DMS 273 treated with DMSO at 0.1 percent for 48 hours (cell line): ENCODE data around the gene TTC21A.
A peak's percentile ranks its signal among the peaks of the same experiment; 100 is the strongest.

ENCODE experiments used
- DNase-seq: peaks from one replicate; lab custom pipeline; 2025; lab: John Stamatoyannopoulos, UW

The TTC21A gene

DNA sequence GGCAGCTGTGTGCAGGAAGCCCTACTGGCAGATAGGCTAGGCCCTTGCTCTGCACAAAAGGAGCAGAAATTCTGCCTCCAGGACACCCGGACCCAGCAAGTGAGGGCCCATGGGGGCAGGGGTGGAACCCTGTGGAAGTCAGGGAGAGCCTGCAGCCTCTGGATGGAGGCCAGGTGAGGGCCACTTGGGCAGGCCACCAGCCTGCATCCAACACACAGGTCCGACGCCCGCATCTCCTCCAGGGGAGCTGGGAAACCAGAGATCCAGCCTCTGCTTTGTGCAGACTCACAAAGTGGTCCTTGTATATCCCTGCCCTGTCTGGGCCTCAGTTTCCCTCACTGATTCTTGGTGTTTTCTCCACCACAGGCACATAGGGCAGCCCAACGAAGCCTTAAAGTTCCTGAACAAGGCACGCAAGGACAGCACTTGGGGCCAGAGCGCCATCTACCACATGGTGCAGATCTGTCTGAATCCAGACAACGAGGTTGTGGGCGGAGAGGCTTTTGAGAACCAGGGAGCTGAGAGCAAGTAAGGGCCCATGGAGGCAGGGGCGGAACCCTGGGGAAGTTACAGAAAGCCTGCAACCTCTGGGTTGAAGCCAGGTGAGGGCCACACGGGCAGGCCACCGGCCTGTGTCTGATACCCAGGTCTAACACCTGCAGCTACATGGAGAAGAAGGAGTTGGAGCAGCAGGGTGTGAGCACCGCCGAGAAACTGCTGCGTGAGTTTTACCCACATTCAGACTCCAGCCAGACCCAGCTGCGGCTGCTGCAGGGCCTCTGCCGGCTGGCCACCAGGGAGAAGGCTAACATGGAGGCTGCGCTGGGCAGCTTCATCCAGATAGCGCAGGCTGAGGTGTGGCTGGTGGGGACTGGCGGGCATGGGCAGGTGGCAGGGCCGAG, 29.3 kb downstream of the TTC21A start:
- no peak for DNase-seq

DNA sequence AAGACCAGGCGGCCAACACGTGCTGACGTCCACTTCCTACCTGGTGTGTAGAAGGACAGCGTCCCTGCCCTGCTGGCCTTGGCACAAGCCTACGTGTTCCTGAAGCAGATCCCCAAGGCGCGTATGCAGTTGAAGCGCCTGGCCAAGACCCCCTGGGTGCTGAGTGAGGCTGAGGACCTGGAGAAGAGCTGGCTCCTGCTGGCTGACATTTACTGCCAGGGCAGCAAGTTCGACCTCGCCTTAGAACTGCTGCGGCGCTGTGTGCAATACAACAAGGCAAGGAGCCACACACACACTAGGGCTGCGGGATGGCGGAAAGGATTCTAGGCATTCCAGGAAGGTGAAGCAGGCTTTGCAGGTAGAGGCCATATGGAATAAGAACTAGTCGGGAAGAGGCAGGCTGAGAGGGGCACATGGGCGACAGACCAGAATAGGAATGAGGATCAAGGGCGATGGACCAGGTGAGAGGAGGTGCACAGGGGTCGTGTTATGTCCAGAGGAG, 30.0 kb downstream of the TTC21A start:
- no peak for DNase-seq

- DNase-seq, result no peak
These were observed 30.7 kb downstream of the TTC21A start for GRCh38 chr3:39137991-39138803.

DNA sequence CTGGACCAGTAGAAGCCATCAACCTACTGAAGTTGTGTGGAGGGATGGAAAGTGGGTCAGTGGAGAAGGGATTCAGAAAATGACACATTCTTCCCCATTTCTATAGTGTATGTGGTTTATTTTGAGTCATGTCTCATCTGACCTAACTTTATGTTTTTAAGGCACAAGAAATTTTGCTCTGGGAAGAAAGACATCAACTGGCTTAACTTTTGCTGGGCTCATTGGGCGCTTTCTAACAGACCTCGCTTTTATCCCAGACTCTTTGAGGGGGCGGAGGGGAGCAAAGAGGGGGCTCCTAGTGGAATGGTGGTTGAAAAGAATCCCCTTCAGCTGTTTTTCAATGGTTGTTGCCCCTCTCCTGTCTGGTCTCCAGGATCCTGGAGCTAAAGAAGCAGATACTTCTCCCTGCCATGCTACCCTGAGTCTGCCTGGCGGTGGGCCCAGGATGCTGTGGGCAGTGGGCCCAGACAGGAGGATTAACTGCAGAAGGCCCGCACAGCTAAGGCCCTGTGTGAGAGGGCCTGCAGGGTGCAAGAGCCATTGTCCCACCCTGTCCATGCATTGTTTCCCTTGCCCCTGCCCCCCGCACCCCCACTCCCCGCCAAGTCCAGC, 31.4 kb downstream of the TTC21A start:
- DNase-seq, result no peak

GRCh38 chr3:39139442-39139841, 32.0 kb downstream of the TTC21A start:
- DNase-seq, result no peak

- no peak for DNase-seq
These were observed 33.0 kb downstream of the TTC21A start for GRCh38 chr3:39140341-39140971.

- no peak for DNase-seq
These were observed 33.9 kb downstream of the TTC21A start for GRCh38 chr3:39141171-39141995.

- no peak for DNase-seq
These were observed 34.6 kb downstream of the TTC21A start for GRCh38 chr3:39142067-39142466.

DNA sequence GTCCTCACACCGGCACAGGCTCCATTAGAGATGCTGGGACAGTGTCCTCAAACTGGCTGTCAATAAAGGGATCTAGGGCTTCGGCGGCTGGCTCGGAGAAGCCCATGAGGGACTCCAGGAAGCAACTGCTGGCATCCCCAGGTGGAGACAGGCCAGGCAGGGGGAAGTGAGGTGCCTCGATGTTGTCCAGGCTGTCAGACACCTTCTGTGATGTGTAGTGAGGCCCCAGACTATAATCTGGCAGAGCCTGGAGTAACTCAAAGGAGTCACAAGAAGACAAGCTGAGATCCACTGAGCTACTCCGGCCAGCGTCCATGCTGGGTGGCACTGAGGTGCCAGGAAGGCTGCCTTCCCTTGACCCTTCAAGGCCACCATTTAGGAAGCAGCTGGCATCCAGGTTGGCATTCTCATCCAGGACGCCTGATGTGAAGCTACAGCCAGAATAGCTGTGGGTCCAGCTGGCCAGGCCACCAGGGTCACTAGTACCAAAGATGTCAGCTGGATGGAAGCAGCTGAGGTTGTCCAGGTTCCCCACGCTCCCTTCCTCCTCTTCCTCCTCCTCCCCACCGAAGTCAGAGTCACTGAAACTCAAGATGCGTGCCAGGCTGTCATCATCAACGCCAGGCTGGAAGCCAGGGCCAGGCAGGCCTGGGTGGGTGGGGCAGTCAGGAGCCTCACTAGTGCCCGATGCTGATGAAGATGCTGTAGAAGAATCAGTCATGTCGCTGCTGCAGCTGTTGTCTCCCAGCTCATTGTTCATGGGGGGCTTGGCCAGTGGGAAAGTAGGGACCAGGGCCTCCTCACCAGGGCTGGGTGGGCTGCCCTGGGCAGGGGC, 35.8 kb downstream of the TTC21A start:
- DNase-seq, result no peak

DNA sequence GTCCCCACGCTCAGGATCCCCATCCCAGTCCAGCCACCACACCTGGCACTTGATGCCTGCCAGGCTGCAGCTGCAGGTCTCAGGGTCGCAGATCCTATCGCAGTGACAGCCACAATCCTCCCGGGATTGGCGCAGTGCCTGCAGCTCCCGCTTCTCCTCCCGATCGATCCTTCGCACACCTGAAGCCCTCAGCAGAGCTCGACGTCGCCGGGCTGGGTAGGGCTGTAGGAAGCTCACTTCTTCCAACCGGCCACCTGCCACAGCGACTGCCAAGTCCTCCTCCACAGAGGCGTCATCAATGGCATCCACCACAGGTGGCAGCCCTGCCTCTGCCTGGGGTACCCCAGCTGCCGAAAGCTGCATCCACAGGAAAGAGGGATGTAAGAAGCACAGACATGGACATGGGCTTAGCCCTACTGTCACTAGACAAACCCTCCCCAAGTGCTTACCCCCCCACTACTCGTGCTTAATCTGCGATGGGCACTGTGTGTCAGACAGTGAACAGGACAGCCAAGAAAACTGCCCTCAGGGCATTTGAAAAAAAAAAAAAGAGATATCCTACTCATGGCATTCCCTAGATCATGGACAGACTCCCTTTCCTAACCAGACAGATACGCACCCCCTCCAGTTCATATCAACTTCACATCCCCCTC, 36.7 kb downstream of the TTC21A start:
- DNase-seq, result no peak

- no peak for DNase-seq
These were observed 37.4 kb downstream of the TTC21A start for GRCh38 chr3:39144748-39145380.

GRCh38 chr3:39146083-39146501, 38.6 kb downstream of the TTC21A start:
- no peak for DNase-seq

- DNase-seq, result peak; percentile 83
These were observed 39.4 kb downstream of the TTC21A start for GRCh38 chr3:39146611-39147591.

DNA sequence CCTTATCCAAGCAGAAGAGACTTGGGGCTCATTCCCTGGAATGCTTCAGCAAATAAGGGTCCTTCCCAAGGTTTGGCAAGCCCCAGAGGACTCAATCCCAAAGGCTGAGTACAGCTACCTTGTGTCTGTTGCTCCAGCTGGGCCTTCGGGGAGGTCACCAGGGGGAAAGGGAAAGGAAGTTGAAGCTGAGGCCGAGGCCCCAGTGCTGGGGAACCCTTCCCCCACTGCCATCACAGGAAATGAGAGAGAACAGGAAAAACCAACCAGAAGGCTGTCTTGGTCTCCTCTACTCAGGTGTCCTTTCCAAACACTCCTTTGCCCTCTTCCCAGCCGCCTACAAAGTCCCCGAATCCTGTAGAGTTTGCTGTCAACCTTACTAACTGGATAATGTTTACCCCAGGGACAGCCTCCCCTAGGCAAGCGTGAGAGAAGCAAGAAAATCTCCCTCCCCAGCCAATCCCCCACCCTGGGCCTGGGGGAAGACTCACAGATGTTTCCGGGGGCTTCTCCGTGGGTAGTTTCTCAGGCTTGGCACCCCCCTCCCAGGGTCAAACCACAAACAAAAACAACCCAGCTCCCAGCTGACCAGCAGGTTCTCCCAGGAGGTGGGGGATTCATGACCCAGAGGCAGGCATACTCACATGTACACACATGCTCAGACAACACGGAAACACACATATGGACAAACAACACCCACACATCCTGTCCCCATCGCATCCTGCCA, 40.4 kb downstream of the TTC21A start:
- DNase-seq, result no peak

DNA sequence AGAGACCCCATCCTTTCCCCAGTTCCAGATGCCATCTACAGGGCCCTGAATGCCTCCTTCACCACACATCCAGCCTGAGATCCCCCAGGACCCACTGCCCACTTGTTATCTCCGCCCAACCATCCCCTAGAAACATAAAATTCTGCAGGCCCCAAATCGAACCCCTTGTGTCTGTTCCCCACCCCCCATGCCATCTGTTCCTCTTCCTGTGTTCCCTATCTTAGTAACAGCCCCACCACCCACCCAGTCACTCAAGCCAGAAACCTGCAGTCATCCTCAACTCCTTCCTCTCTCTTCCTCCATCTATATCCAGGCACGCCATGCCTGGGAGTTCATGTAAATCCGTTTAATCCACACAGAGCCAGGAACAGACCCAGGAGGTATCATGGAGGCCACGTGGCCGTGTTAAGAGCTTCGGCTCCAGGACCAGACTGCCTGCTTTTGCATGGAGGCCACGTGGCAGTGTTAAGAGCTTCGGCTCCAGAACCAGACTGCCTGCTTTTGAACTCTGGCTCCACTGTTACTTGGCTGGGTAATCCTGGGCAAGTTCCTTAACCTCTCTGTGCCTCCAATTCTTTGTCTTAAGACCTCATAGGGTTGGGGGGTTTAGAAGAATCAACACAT, 41.1 kb downstream of the TTC21A start:
- DNase-seq, result peak; percentile 52

DNA sequence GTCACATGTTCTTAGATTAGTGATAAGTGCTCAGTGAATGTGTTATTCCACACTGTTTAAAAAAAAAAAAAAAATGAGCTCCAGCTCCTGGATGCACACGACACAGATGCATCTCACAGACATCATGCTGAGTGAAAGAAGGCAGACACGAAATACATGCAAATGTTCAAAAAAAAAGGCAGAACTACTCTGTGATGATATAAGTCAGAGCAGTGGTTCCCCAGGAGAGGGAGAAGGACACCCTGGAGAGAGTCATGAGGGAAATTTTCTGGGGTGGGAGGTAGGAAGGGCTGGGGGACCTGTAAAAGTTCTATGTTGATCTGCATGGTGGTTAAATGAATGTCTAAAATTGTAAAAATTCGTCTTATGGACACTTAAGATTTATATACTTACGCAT, 41.6 kb downstream of the TTC21A start:
- DNase-seq, result no peak
